DOHH2 (cell line): Measurements from ENCODE around the gene DUSP3.

Experiments
- H3F3A ChIP-seq: fragments of 200-600 bp; sonication (generic), shearing (Covaris generic); 2 replicates; pipeline ENCODE4 v1.6.0; 2016; ENCODE audit warnings: antibody characterized with exemption, mild to moderate bottlenecking; ENCODE audit not compliant: control insufficient read depth, insufficient read depth
- H3K27ac ChIP-seq: fragments of 200-600 bp; sonication (generic); 2 replicates; pipeline ENCODE4 v1.5.1; 2014; ENCODE audit warnings: low read depth, mild to moderate bottlenecking, low read length, moderate library complexity
- H3K27me3 ChIP-seq: fragments of 200-600 bp; sonication (generic); 2 replicates; pipeline ENCODE4 v1.6.1; 2014; ENCODE audit warnings: mild to moderate bottlenecking, low read length, mixed read lengths; ENCODE audit not compliant: control insufficient read depth
- H3K36me3 ChIP-seq: fragments of 200-600 bp; sonication (generic); 2 replicates; pipeline ENCODE4 v1.6.1; 2014; ENCODE audit warnings: mild to moderate bottlenecking, low read length, moderate library complexity, mixed read lengths; ENCODE audit not compliant: control insufficient read depth
- H3K4me1 ChIP-seq: fragments of 200-600 bp; sonication (generic); 2 replicates; pipeline ENCODE4 v1.6.1; 2014; ENCODE audit warnings: mild to moderate bottlenecking, low read length, mixed read lengths; ENCODE audit not compliant: control insufficient read depth
- H3K4me2 ChIP-seq: fragments of 200-600 bp; sonication (generic); 2 replicates; pipeline ENCODE4 v1.6.0; 2014; ENCODE audit warnings: mild to moderate bottlenecking, low read length, moderate library complexity
- H3K4me3 ChIP-seq: fragments of 200-600 bp; sonication (generic); 2 replicates; pipeline ENCODE4 v1.5.1; 2014; ENCODE audit warnings: mild to moderate bottlenecking, low read length, mixed read lengths
- H3K79me2 ChIP-seq: fragments of 200-600 bp; sonication (generic); 2 replicates; pipeline ENCODE4 v1.6.1; 2014; ENCODE audit warnings: mild to moderate bottlenecking, low read length, mixed read lengths; ENCODE audit not compliant: control insufficient read depth
- H3K9me2 ChIP-seq: fragments of 200-600 bp; sonication (generic); replicated peaks from 2 replicates; pipeline ENCODE4 v1.6.1; 2014; ENCODE audit warnings: mild to moderate bottlenecking, low read length, mixed read lengths; ENCODE audit not compliant: control insufficient read depth
- H3K9me3 ChIP-seq: fragments of 200-600 bp; sonication (generic); 2 replicates; pipeline ENCODE4 v1.6.1; 2014; ENCODE audit warnings: antibody characterized with exemption, low read length, mixed read lengths; ENCODE audit not compliant: control insufficient read depth, insufficient read depth
- H4K20me1 ChIP-seq: fragments of 200-600 bp; sonication (generic); 2 replicates; pipeline ENCODE4 v1.6.0; 2014; ENCODE audit warnings: low read depth, mild to moderate bottlenecking, antibody characterized with exemption, low read length, moderate library complexity; ENCODE audit not compliant: control insufficient read depth, insufficient read depth
- CTCF ChIP-seq: fragments of 200-600 bp; sonication (generic); IDR thresholded peaks from one replicate; pipeline ENCODE4 v1.5.1; 2014; ENCODE audit warnings: antibody characterized with exemption, mild to moderate bottlenecking, low read depth, low read length; ENCODE audit not compliant: poor library complexity, severe bottlenecking
- EZH2phosphoT487 ChIP-seq: fragments of 200-600 bp; sonication (generic); IDR thresholded peaks from 2 replicates; pipeline ENCODE4 v1.6.1; 2017; ENCODE audit warnings: borderline replicate concordance, mild to moderate bottlenecking, antibody characterized with exemption, low read length, moderate library complexity, mixed read lengths

DUSP3 gene

GRCh38 chr17:43723697-43724359 is 54.9 kb downstream of the DUSP3 start:
- Histone ChIP-seq H3F3A (no peaks in the 10 kb centered on the region), H3K4me3 (no peak overlapping the region), H3K79me2 (no peaks in the 10 kb centered on the region), H3K4me1 (peaks cover 6% of the 10 kb centered on the region), H3K27me3 (peaks cover 23% of the 10 kb centered on the region), H3K9me3 (no peaks in the 10 kb centered on the region), H3K9me2 (no peaks in the 10 kb centered on the region), H3K27ac (no peak overlapping the region), H3K36me3 (no peaks in the 10 kb centered on the region), H3K4me2 (no peak overlapping the region), H4K20me1 (no peaks in the 10 kb centered on the region)
- TF ChIP-seq EZH2phosphoT487 (no peak), CTCF (no peak)

- H3K4me1 ChIP-seq: peaks cover 6% of the 10 kb centered on the region
- no peaks in the 10 kb centered on the region for H3K79me2 ChIP-seq
- TF ChIP-seq CTCF (no peak), EZH2phosphoT487 (no peak)
- H3K4me2 ChIP-seq: no peak overlapping the region
- no peaks in the 10 kb centered on the region for H3K9me3 ChIP-seq
- H3K27me3 ChIP-seq: peaks cover 23% of the 10 kb centered on the region
- no peak overlapping the region for H3K27ac ChIP-seq
- H3F3A ChIP-seq: no peaks in the 10 kb centered on the region
- H3K4me3 ChIP-seq: no peak overlapping the region
- no peaks in the 10 kb centered on the region for H4K20me1 ChIP-seq
- no peaks in the 10 kb centered on the region for H3K9me2 ChIP-seq
- H3K36me3 ChIP-seq: no peaks in the 10 kb centered on the region
Measured at GRCh38 chr17:43722870-43723665, 55.7 kb downstream of the DUSP3 start.

GRCh38 chr17:43722269-43722619 is 56.5 kb downstream of the DUSP3 start:
- H3K4me3 ChIP-seq: no peak overlapping the region
- no peaks in the 10 kb centered on the region for H4K20me1 ChIP-seq
- no peak overlapping the region for H3K4me2 ChIP-seq
- H3K9me3 ChIP-seq: no peaks in the 10 kb centered on the region
- H3F3A ChIP-seq: no peaks in the 10 kb centered on the region
- no peaks in the 10 kb centered on the region for H3K79me2 ChIP-seq
- H3K27me3 ChIP-seq: peaks cover 23% of the 10 kb centered on the region
- no peaks in the 10 kb centered on the region for H3K36me3 ChIP-seq
- no peaks in the 10 kb centered on the region for H3K9me2 ChIP-seq
- H3K27ac ChIP-seq: no peak overlapping the region
- TF ChIP-seq CTCF (no peak), EZH2phosphoT487 (no peak)
- H3K4me1 ChIP-seq: peaks cover 6% of the 10 kb centered on the region
